ENCODE results near the gene MAD1L1.

GRCh38 chr7:2138146-2138765 lies 94.5 kb downstream of the MAD1L1 start:
- TF ChIP-seq, protein P1, sequence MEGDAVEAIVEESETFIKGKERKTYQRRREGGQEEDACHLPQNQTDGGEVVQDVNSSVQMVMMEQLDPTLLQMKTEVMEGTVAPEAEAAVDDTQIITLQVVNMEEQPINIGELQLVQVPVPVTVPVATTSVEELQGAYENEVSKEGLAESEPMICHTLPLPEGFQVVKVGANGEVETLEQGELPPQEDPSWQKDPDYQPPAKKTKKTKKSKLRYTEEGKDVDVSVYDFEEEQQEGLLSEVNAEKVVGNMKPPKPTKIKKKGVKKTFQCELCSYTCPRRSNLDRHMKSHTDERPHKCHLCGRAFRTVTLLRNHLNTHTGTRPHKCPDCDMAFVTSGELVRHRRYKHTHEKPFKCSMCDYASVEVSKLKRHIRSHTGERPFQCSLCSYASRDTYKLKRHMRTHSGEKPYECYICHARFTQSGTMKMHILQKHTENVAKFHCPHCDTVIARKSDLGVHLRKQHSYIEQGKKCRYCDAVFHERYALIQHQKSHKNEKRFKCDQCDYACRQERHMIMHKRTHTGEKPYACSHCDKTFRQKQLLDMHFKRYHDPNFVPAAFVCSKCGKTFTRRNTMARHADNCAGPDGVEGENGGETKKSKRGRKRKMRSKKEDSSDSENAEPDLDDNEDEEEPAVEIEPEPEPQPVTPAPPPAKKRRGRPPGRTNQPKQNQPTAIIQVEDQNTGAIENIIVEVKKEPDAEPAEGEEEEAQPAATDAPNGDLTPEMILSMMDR (IDR thresholded peaks at IDR 0.05), result no peak
- no peak for TF ChIP-seq POLR2A (IDR thresholded peaks at IDR 0.05)
- no peak for TF ChIP-seq EP300 (IDR thresholded peaks at IDR 0.05)
